A204.1 (cell line): Measurements from ENCODE around the gene THUMPD2.
"Not testable (repeated sequence)": the region's sequence is repeated elsewhere in the genome, so short reads cannot be mapped to it uniquely, and the experiment has no call there.

ENCODE experiments used
- FAIRE-seq: peaks from 2 replicates; lab custom pipeline; 2012; peaks lifted over from hg19 to GRCh38; lab: Jason Lieb, UNC

Gene THUMPD2

DNA sequence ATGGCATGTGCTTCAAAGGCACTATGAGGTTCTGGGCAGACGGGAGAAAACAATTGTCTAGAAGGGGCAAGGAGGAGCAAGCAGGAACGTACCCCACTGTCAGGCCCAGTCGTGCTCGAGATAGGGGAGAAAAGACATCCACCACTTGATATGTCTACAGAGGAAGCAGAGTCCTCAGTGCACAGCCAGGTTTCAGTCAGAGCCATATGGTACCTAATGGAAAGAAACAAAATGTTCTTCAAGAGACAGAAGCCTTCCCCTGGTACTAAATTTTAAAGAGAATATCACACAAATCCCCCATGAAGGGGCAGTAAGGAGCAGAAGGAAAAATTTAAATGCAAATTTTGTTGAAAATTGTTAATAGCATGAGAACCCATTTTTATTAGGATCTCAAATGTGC is 21.9 kb downstream of the THUMPD2 start:
- FAIRE-seq: no peak

DNA sequence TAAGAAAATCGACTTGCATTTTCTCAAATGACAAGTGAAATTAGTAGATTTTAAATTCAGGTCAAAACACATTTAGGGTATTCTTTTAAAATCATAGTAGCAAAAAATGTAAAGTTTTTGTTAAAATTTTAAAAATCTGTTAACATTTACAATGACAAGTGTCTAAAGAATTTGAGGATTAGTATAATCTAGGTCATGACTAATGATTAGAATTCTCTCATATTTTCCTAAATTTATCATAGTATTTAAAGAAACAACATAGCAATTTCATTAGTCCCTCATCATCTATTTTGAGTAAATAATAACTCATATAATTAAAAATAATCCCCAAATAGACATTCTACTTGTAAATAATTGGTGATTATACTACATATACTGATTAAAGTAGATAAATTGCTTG is 23.6 kb downstream of the THUMPD2 start:
- no peak for FAIRE-seq

DNA sequence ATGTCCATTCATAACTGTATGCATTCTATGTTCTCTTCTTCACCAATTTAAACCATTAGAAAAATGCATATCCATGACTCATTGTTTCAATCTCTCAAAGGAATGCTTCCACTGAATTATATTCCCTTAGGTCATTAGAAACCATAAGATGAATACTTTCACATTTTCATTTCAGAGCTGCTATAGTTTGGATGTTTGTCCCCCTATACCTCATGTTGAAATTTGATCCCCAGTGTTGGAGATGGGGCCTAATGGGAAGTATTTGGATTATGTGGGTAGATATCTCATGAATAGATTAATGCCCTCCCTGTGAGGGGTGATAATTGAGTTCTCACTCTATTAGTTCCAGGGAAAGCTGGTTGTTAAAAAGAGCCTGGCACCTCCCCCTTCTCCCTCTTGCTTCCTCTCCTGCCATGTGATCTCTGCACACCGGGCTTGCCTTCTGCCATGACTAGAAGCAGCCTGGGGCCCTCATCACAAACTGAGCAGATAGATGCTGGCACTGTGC is 35.7 kb downstream of the THUMPD2 start:
- no peak for FAIRE-seq

DNA sequence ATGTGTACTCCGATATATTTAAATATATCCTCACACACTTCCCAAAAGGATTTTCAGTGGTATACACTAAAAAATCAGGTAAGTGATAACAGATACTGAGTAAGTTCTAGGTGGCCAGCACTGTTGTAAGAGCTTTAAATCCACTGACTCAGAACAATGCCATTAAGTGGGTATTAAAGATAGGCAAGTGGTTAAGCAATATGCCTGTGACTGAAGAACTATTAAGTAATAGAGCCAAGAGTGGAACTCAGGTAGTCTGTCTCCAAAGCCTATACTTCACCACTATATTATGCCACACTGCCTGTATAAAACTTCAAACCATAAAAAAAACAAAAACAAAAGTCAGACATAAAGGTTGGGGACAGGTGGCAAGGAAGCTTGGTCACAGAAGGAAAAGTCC is 37.2 kb downstream of the THUMPD2 start:
- FAIRE-seq: no peak

DNA sequence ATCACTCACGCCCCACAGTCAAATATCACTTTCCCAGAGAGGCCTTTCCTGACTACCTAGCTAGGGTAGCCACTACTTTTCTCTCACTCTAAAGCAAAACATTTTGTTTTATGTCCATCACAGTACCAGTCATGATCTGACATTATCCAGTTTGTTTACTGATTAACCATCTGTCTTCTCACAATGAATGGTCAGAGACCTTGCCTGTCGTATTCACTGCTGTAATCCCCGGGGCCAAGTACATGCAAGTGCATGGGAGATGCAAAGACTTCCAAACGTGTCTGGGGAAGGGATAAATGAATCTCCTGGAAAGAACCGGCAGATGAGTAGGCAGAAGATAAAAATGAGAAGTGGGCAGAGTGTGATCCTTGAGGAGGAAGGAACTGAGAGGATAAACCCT is 39.7 kb downstream of the THUMPD2 start:
- no peak for FAIRE-seq

DNA sequence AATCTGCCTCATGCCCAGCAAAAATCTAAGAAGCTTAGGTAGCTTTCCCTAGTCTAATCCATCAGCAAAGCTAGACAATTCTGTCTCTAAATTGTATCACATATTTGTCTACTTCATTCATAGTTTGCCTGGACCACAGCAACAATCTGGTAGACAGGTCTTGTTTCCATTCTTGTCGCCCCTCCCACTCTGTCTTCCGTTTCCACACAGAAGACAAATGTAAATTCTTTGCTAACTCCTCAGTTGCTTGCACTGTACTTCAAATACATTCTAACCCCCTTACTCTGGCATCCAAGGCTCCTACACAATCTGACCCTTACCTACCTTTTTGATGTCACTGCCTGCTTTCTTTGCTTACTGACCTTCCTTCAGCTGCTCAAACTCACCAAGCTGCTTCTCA is 40.1 kb downstream of the THUMPD2 start:
- no peak for FAIRE-seq

DNA sequence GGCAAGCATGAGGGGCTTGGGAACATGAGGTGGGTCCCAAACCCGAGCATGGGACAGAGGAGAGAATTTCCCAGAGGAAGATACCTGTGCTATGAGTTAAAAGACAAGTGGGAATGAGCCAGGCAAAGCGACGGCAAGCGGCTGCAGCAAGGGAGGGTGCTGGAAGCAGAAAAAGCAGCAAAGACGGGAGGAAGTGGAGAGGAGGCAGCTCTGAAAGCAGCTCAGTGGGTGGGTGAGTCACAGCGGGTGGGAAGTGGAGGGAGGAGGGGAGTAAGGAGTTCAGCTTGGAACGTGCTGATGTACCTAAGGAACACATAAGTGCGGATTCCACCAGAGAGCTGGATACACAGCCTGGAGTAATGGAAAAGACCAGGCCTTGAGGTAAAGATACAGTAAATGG is 41.4 kb downstream of the THUMPD2 start:
- no peak for FAIRE-seq

DNA sequence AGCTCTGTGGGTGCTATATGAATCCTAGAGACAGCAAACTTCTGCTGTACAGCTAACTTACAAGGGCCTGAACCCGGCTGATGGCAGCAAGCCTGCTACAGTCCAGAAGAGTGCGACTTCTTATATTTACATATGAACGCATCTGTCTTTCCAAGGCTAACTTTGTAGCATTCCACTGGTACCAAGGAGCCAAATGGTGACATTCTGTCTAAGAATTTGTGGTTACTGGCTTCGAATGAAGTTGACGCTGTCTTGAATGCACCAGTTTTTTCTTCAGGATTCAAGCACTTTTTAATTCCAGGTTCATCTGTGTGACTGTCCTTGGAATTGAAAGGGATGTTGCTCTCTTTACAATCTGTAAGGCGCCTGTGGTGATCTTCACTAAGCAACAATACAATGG is 42.4 kb downstream of the THUMPD2 start:
- no peak for FAIRE-seq

DNA sequence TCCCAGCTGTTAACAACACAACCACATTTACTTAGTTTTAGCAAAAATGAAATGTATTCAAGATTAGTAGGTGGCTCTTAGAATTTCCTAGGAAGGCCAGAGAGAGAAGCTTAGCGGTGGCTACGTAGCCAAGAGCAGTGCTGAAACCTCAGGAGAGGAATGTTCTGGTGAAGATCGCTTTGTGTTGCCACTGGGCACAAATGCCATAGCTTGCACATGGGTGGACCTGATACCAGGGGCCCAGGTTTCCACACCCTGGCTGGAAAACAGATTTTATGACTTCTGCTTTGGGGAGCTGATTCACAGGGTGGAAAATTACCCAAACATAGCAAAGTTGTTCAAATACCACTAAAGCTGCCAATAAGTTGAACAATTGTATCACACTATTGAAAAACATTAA is 43.4 kb downstream of the THUMPD2 start:
- FAIRE-seq: no peak

DNA sequence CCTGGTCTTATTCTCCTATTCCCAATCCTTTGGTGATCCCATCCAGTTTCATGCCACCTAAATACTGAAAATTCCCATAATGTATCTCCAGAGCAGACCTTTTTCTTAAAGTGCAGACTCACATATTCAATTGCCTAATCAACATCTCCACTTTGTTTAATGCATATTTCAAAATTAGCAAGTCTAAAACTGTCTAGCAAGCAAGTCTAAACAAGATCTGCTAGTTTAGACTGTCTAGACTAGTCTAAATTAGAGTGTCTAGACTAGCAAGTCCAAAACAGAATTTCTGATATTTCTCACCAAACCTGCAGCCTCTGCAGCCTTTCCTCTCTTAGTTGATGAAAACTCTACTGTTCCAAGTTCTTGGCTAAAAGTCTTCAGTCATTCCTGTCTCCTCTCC is 44.6 kb downstream of the THUMPD2 start:
- no peak for FAIRE-seq

DNA sequence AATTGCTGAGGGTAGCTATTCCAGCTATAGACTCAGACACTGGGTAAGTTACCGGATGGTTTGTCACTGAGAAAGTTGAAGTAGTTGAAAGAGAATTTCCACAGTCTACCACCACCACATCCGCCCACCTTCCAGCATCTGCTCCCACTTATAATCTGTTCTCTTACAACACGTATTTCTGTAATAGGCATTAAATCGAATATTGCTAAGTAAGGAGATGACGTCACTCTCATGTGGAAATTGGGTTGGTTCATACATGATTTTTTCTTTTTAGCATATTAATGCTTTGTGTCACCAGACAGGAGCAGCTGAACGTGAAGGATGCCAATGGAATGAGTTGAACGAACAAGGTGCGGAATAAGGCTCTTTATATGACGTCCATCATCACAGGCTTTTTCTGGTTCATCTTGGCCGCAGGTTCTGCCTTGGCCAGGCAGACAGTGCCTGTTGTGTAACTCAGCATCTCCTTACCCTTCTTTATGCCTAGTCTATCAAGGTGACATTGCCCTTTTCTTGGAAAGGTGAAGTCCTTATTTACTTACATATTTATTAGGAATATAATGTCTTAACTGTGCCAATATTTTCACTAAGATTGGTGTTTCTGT is 45.9 kb downstream of the THUMPD2 start:
- no peak for FAIRE-seq

DNA sequence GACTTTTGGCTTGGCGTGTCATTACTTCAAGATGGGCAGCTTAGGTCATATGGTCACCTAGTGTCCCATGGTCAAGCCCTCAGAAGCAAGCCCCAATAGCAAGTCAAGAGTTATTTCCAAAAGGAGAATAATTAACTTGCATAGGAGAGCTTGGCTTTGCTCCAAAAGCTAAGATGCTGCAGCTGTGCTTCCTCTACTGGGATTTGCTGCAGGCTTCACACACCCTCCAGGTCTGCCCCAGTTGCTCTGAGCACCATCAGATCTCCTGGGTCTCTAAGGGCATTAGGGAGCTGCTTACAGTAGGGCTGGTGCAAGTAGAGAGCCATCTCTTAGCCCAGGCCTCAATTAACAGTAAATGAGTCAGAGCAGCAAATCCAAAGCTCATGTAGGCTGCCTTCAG is 46.6 kb downstream of the THUMPD2 start:
- no peak for FAIRE-seq

DNA sequence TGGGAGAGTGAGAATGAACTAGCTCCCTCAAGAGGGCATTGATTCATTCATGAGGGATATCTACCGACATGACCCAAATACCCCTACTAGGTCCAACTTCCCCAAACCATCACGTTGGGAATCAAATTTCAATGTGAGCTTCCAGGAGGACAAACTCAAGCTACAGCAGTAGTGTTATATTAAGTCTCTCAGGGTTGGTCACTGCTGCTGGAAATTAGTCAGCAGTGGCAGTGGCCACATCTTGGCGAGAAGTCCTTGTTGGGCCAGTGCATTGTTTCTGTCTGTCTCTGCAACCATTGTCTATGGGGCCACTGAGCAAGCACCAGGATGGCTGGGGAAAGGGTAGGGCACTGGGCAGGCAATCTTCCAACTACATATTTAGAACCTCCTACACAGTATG is 47.5 kb downstream of the THUMPD2 start:
- no peak for FAIRE-seq

DNA sequence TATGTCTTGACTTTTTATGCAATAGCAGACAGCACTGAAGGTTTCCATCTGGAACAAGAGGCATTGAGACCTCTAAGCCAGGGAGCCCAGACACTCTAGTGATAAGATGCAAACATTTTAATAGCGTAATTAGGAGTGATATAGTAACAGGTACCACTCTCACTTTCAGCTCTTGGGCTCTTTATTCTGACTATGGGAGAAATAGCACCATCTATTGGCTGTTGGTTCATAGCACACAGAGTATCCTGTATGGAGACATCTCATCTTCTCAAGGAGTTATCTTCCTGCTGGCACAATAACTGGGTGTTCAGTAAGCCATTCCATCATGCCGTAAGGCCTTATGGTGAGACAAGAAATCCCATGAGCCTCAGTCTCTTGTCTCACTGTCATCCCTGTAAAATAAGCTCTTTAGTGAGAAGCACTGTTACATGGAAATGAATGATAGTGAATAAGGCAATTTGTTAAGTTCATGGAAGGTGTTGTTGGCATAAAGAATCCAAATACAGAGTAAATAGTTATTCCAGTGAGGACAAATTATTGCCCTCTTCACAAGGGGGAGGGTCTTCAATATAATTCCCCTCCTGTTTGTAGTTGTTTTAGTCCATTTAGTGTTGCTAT is 48.3 kb downstream of the THUMPD2 start:
- FAIRE-seq: no peak

DNA sequence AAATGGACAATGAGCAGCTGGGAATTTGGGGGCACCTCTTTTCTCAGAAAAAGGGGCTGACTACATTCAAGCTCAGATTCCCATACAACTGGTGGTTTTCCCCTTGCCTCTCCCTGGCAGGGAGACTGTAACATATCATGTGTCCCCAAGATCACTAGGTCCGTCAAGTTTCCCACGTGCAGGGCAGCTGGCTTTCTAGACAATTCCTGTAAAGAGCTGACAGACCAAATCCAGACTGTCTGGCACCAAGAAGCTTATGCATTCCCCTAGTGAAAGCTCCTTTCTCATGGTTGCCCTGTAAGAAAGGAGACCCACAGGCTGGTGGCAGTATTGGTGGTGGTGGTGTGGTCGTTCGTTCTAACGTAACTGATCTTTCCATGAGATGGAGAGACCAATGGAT is 48.8 kb downstream of the THUMPD2 start:
- no peak for FAIRE-seq

DNA sequence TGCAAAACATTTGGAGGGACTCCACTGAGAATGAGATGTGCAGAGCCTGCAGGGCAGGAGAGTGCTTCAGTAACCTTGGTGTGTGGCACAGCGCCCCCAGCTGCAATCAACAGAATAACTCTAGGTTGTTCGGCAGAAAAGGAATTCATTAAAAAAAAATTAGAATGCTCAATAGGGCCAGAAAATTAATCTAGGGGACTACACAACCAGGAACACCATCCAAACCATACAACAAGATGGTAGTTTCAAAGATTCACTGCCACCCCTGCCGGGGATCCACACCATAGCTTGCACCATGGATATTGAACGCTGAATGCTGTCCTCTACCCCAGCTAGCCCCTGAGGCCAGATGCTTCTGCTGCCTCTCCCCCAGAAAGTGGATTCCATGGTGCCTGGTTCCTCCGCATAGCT is 50.1 kb downstream of the THUMPD2 start:
- FAIRE-seq: no peak

DNA sequence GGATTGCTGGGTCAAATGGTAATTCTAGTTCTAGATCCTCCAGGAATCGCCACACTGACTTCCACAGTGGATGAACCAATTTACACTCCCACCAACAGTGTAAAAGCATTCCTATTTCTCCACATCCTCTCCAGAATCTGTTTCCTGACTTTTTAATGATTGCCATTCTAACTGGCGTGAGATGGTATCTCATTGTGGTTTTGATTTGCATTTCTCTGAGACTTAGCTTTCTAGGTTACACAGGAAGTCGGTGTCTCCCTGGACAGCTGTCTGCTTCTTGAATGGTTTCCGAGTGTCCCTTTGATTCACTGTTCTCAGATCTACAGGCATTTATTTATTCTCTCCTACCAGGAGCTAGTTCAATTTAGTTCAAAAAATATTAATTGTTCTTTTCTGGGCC is 51.0 kb downstream of the THUMPD2 start:
- not testable (repeated sequence) for FAIRE-seq

DNA sequence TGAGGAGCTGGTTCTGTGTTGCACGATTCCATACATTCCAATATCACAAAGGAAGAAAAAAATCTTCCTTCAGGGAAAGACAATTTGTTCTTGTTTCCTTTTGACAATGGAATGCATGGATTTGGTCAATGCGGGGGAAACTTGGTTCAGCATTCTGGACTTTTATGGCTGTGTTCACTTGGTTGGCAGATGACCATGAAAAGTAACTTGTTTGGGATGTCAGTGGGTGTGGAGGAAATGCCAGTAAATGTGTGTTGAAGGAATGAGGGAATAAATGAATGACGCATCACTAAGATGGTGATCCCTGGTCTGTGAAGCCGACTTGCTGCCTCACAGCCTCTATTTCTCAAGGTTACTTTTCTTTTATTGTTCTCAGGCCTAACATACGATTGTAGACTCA is 53.7 kb downstream of the THUMPD2 start:
- FAIRE-seq: no peak

DNA sequence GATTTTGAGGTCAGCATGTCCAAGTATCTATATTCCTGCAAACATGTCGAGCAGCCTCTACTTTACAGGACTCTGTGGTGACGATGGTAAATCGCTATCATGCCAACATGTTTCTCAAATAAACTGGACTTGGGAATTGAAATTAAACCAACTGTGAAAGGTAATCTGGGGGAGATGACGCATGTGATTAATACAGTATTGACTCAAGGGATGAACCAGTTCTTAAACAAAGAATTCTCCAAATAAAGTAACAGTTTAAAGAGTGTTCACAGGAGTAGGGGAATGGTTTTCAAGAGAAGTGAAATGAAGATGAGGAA is 54.3 kb downstream of the THUMPD2 start:
- FAIRE-seq: no peak

DNA sequence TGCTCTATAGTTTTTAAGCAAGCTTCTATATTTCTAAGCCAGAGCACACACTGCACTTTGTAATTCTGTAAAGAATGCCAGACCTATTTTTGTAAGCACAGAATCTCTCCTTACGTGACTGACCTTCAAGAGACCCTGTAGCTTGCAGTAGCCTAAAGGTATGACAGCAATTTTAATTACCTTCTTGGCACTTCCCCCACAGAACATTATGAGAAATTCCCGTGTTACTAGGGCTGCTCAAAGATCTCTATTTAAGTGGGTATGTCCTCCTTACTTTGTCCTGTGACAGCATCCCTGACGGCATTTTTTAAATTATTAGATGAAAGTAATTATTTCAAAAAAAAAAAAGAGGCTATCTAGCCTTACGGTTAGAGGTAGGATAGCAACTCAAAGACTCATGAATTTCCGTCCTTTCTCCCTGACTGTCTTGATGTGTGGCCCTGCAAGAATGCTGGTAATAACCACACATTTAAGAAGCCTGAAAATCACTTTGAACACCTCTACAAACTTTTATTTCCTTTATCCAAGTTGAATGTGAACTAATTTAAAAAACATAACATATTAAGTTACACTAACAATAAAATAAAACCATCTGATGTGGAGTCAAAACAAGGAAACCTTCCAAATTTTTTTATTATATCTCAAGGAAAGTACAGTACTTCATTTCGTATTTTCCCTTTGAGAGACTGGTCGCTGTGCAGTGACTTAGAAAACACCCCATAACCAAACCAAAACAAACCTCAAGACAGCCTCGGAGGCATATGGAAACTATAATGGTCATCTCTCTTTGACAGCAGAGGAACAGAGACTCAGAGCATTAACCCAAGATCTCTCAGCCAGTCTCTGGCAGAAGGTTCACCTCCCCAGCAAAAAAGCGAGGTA is 54.9 kb downstream of the THUMPD2 start:
- no peak for FAIRE-seq

DNA sequence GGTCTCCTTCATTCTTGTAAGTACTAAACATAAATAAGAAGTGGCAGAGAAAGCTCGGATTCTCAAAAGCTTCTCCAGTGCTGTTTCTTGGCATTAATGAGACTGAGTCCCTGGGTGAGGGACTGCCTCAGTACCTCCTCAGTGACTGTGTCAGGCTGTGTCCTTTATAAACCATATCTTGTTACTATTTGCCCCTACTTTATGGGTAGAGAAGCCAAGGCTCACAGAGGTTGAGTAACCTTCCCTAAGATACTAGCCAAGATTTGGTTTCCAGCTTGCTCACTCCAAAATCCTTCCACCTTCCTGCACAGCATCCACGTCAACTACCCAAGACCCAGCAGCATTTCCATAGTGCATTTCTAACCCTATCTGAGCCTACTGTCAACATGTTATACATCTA is 55.6 kb downstream of the THUMPD2 start:
- FAIRE-seq: no peak

DNA sequence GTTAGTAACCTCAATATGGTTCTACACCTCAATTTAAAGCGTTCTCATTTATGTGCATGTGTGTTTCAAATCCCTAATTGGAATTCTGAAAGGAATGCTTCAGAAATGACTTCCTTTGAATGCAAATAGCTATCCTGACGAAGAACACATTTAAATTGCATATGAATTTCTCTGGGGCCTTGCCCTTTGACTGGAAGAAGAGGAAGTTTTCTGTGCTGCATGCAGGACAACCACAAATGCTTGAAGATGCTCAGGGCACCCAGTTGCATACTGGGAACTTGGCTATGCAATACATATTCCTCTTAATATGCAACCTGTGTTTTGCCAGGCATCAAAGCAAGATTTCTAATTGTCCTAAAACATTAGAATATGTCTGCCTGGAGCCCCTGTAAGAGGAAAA is 58.1 kb downstream of the THUMPD2 start:
- no peak for FAIRE-seq

DNA sequence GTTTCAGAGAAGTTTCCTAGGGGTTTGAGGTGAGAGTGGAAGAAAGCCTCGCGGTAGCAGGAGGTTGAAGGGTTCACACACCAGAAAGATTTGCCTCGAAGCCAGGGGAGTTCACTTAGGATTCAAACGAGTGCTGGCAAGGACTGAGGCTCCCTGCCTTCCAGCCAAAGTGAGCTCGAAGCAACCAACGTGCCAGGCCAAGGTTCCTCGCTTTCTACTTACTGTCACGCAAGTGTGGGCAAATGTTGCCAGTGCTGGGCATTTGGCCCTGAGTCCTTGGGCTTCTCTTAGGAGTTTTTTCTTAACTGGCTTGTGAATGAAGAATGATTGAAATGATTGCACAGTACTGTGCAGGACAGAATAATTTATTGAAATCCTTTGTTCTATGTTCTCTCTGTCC is 59.7 kb downstream of the THUMPD2 start:
- FAIRE-seq: no peak

DNA sequence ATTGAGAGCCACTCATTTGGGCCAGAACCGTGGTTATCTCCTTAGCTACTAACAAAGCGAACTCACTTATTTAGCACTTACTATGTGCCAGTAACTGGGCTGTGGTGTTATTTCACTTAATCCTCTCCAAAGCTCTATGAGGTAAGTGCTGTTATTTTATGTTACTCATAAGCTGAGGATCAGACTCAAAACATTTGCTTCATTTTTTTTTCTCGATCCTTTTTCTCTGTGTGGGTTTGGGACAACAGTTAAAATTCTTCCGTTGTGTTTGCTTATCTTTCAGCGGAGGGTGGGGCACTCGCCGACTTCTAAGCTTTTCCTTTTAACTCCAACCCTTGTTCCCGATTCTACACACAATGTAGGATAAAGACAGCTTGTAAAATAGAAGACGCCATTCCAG is 60.6 kb downstream of the THUMPD2 start:
- FAIRE-seq: no peak
